ENCODE measurements around the gene C5orf58. TPM values are rescaled to one million over a fixed set of nuclear protein-coding genes. Genes with fewer than 3 reads are reported as not detected.

C5orf58 gene
- total and polyA plus RNA-seq, 9 of the 15 experiments (the other 6 are each of a cell fraction or from before 2014, with no cell fraction given) = 1.5 to 7.6 (median 5.3) TPM

- TF ChIP-seq, protein P1, sequence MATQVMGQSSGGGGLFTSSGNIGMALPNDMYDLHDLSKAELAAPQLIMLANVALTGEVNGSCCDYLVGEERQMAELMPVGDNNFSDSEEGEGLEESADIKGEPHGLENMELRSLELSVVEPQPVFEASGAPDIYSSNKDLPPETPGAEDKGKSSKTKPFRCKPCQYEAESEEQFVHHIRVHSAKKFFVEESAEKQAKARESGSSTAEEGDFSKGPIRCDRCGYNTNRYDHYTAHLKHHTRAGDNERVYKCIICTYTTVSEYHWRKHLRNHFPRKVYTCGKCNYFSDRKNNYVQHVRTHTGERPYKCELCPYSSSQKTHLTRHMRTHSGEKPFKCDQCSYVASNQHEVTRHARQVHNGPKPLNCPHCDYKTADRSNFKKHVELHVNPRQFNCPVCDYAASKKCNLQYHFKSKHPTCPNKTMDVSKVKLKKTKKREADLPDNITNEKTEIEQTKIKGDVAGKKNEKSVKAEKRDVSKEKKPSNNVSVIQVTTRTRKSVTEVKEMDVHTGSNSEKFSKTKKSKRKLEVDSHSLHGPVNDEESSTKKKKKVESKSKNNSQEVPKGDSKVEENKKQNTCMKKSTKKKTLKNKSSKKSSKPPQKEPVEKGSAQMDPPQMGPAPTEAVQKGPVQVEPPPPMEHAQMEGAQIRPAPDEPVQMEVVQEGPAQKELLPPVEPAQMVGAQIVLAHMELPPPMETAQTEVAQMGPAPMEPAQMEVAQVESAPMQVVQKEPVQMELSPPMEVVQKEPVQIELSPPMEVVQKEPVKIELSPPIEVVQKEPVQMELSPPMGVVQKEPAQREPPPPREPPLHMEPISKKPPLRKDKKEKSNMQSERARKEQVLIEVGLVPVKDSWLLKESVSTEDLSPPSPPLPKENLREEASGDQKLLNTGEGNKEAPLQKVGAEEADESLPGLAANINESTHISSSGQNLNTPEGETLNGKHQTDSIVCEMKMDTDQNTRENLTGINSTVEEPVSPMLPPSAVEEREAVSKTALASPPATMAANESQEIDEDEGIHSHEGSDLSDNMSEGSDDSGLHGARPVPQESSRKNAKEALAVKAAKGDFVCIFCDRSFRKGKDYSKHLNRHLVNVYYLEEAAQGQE (IDR thresholded peaks at IDR 0.05; ENCODE audit: borderline replicate concordance) = peak; percentile 94
- TF ChIP-seq, protein P1 (CRISPR knock-in tag; IDR thresholded peaks at IDR 0.05; ENCODE audit: low read depth) = no peak
- TF ChIP-seq, protein P2, sequence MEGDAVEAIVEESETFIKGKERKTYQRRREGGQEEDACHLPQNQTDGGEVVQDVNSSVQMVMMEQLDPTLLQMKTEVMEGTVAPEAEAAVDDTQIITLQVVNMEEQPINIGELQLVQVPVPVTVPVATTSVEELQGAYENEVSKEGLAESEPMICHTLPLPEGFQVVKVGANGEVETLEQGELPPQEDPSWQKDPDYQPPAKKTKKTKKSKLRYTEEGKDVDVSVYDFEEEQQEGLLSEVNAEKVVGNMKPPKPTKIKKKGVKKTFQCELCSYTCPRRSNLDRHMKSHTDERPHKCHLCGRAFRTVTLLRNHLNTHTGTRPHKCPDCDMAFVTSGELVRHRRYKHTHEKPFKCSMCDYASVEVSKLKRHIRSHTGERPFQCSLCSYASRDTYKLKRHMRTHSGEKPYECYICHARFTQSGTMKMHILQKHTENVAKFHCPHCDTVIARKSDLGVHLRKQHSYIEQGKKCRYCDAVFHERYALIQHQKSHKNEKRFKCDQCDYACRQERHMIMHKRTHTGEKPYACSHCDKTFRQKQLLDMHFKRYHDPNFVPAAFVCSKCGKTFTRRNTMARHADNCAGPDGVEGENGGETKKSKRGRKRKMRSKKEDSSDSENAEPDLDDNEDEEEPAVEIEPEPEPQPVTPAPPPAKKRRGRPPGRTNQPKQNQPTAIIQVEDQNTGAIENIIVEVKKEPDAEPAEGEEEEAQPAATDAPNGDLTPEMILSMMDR (IDR thresholded peaks at IDR 0.05 in 2 of 3, conservative IDR thresholded peaks at IDR 0.05 in 1 of 3; ENCODE audit: insufficient read depth in 2 of 3, low read depth in 1 of 3, low read length in 3 of 3) = peak; percentile 81 to 91 (median 89)
- TF ChIP-seq, protein P3, sequence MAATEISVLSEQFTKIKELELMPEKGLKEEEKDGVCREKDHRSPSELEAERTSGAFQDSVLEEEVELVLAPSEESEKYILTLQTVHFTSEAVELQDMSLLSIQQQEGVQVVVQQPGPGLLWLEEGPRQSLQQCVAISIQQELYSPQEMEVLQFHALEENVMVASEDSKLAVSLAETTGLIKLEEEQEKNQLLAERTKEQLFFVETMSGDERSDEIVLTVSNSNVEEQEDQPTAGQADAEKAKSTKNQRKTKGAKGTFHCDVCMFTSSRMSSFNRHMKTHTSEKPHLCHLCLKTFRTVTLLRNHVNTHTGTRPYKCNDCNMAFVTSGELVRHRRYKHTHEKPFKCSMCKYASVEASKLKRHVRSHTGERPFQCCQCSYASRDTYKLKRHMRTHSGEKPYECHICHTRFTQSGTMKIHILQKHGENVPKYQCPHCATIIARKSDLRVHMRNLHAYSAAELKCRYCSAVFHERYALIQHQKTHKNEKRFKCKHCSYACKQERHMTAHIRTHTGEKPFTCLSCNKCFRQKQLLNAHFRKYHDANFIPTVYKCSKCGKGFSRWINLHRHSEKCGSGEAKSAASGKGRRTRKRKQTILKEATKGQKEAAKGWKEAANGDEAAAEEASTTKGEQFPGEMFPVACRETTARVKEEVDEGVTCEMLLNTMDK (IDR thresholded peaks at IDR 0.05; ENCODE audit: borderline replicate concordance, insufficient read depth, low read depth, low read length, poor library complexity, severe bottlenecking) = peak; percentile 60
- TF ChIP-seq ZFP36 (IDR thresholded peaks at IDR 0.05; ENCODE audit: low read depth, low read length, partially characterized antibody) (peak; percentile 10), RAD21 (CRISPR knock-in tag; conservative IDR thresholded peaks at IDR 0.05 in 1 of 2, IDR thresholded peaks at IDR 0.05 in 1 of 2) (peak; percentile 79 to 92), ARID4B (CRISPR knock-in tag; IDR thresholded peaks at IDR 0.05) (peak; percentile 36; the same call in 1 of the 2 replicates), RB1 (IDR thresholded peaks at IDR 0.05; ENCODE audit: low read depth) (peak; percentile 70)
Observed at GRCh38 chr5:170183816-170184687, 48.7 kb upstream of the C5orf58 start (continued).
